CD4-positive, CD25-positive, alpha-beta regulatory T cell (primary cell): ENCODE data around the gene HFE. TPM values are rescaled to one million over a fixed set of nuclear protein-coding genes. Genes with fewer than 3 reads are reported as not detected.
"Not testable (repeated sequence)": the region's sequence is repeated elsewhere in the genome, so short reads cannot be mapped to it uniquely, and the experiment has no call there.

Source experiments
- ATAC-seq, 2 donors: fragments of 150-1000 bp; cut with Tn5 transposase; one replicate each; pipeline ENCODE4 v1.10.0; 2021; ENCODE audit warnings: low read depth in 2 of 2, moderate number of reproducible peaks in 2 of 2, moderate library complexity in 1 of 2
- DNase-seq, 3 donors: peaks; one replicate each; pipeline versions ENCODE4 v3.0.0 to v3.0.0-alpha.2; 2012 to 2022; ENCODE audit warnings: mixed read lengths in 1 of 3
- H3K27ac ChIP-seq: one replicate; pipeline ENCODE4 v1.7.0; 2013; ENCODE audit warnings: mild to moderate bottlenecking, low read length; ENCODE audit not compliant: insufficient read depth, poor library complexity, severe bottlenecking
- H3K27me3 ChIP-seq: one replicate; pipeline ENCODE4 v1.7.0; 2013; ENCODE audit warnings: low read length; ENCODE audit not compliant: control insufficient read depth, insufficient read depth
- H3K36me3 ChIP-seq: one replicate; pipeline ENCODE4 v1.7.0; 2013; ENCODE audit warnings: mild to moderate bottlenecking, low read length, moderate library complexity; ENCODE audit not compliant: control insufficient read depth, insufficient read depth
- H3K4me1 ChIP-seq: 2 replicates; pipeline ENCODE4 v1.7.0; 2013; ENCODE audit warnings: mild to moderate bottlenecking, low read length; ENCODE audit not compliant: insufficient read depth, control insufficient read depth, poor library complexity, severe bottlenecking
- H3K4me3 ChIP-seq: one replicate; pipeline ENCODE4 v1.7.0; 2013; ENCODE audit warnings: low read depth, mild to moderate bottlenecking, low read length, moderate library complexity
- H3K9me3 ChIP-seq, 2 experiments: 1 replicate in 1 of 2; 2 replicates in 1 of 2; pipeline ENCODE4 v1.7.0; 2013; ENCODE audit warnings: low read length in 2 of 2, mild to moderate bottlenecking in 1 of 2, moderate library complexity in 1 of 2; ENCODE audit not compliant: control insufficient read depth in 2 of 2
- H3K27ac Mint-ChIP-seq, 3 donors: one replicate each; pipeline ENCODE4 v1.8.0; 2020 to 2022; ENCODE audit warnings: mild to moderate bottlenecking in 3 of 3, mixed read lengths in 3 of 3, moderate library complexity in 2 of 3
- H3K27me3 Mint-ChIP-seq: one replicate; pipeline ENCODE4 v1.8.0; 2022; ENCODE audit warnings: mild to moderate bottlenecking, mixed read lengths
- H3K36me3 Mint-ChIP-seq: one replicate; pipeline ENCODE4 v1.8.0; 2020; ENCODE audit warnings: mixed read lengths
- H3K4me1 Mint-ChIP-seq, 4 donors: one replicate each; pipeline ENCODE4 v1.8.0; 2020 to 2022; ENCODE audit warnings: mixed read lengths in 4 of 4, mild to moderate bottlenecking in 1 of 4
- H3K4me3 Mint-ChIP-seq, 4 donors: one replicate each; pipeline ENCODE4 v1.8.0; 2020 to 2022; ENCODE audit warnings: mild to moderate bottlenecking in 4 of 4, mixed read lengths in 4 of 4, moderate library complexity in 3 of 4
- H3K9me3 Mint-ChIP-seq, 7 donors: one replicate each; pipeline ENCODE4 v1.8.0; 2020 to 2022; ENCODE audit warnings: mixed read lengths in 7 of 7, mild to moderate bottlenecking in 3 of 7, moderate library complexity in 2 of 7
- polyA plus RNA-seq, 4 donors: library from polyadenylated mRNA; unstranded; fragments of 300-500 nt; fragmentation: Illumina TruSeq; gene quantifications; one replicate each; pipeline ENCODE4 v1.2.3, GENCODE V29; 2021
- total RNA-seq: library from RNA; stranded (reverse); gene quantifications from one replicate; pipeline ENCODE4 v1.2.3, GENCODE V29; 2022

The HFE gene
- total and polyA plus RNA-seq, 5 donors from 2014 or later: 1.2 to 2.6 (median 2.5) TPM

GRCh38 chr6:26120115-26120514 is 32.9 kb downstream of the HFE start:
- H3K36me3 Mint-ChIP-seq, H3K27me3 Mint-ChIP-seq, H3K27ac ChIP-seq, DNase-seq, ATAC-seq, H3K4me3 Mint-ChIP-seq, H3K4me3 ChIP-seq, H3K27me3 ChIP-seq, H3K36me3 ChIP-seq, H3K27ac Mint-ChIP-seq, H3K9me3 ChIP-seq, H3K9me3 Mint-ChIP-seq: not testable (repeated sequence)
- H3K4me1 ChIP-seq: peaks cover 10% of the 10 kb centered on the region
- peaks cover 8 to 20% (median 18%) of the 10 kb centered on the region in 4 donors for H3K4me1 Mint-ChIP-seq

GRCh38 chr6:26120807-26121140 is 33.5 kb downstream of the HFE start:
- H3K36me3 ChIP-seq: no peaks in the 10 kb centered on the region
- Mint-ChIP-seq H3K36me3 (peaks cover 8% of the 10 kb centered on the region), H3K27me3 (peaks cover 9% of the 10 kb centered on the region), H3K4me3 (peak overlapping the region in 2 of 4 donors; percentile 7 to 13), H3K9me3 (peaks cover 0 to 4% (median 0%) of the 10 kb centered on the region in 7 donors), H3K4me1 (peaks cover 8 to 20% (median 16%) of the 10 kb centered on the region in 4 donors), H3K27ac (peak overlapping the region; percentile 78 to 100 (median 82))
- no peak overlapping the region for H3K4me3 ChIP-seq
- no peaks in the 10 kb centered on the region for H3K27me3 ChIP-seq
- H3K27ac ChIP-seq: no peak overlapping the region
- H3K9me3 ChIP-seq: no peaks in the 10 kb centered on the region
- H3K4me1 ChIP-seq: peaks cover 13% of the 10 kb centered on the region
- DNase-seq (no peak), ATAC-seq (no peak)

- H3K4me1 Mint-ChIP-seq: peaks cover 8 to 20% (median 16%) of the 10 kb centered on the region in 4 donors
- peaks cover 0 to 4% (median 0%) of the 10 kb centered on the region in 7 donors for H3K9me3 Mint-ChIP-seq
- peaks cover 19% of the 10 kb centered on the region for H3K4me1 ChIP-seq
- no peaks in the 10 kb centered on the region for H3K27me3 ChIP-seq
- no peak overlapping the region for H3K4me3 ChIP-seq
- DNase-seq (no peak), ATAC-seq (no peak)
- peak overlapping the region; percentile 7 to 71 (median 54) for H3K4me3 Mint-ChIP-seq
- H3K27ac ChIP-seq: peak overlapping the region; percentile 97
- peaks cover 8% of the 10 kb centered on the region for H3K36me3 Mint-ChIP-seq
- H3K36me3 ChIP-seq: no peaks in the 10 kb centered on the region
- no peaks in the 10 kb centered on the region for H3K9me3 ChIP-seq
- peak overlapping the region; percentile 78 to 100 (median 97) for H3K27ac Mint-ChIP-seq
- H3K27me3 Mint-ChIP-seq: peaks cover 9% of the 10 kb centered on the region
These were observed 34.1 kb downstream of the HFE start for GRCh38 chr6:26121141-26122004.

- Histone ChIP-seq H3K36me3 (no peaks in the 10 kb centered on the region), H3K4me1 (peaks cover 25% of the 10 kb centered on the region), H3K27me3 (no peaks in the 10 kb centered on the region), H3K9me3 (no peaks in the 10 kb centered on the region), H3K4me3 (peak overlapping the region; percentile 100), H3K27ac (peak overlapping the region; percentile 97)
- Mint-ChIP-seq H3K27ac (peak overlapping the region; percentile 98 to 100 (median 100)), H3K4me1 (peaks cover 13 to 26% (median 22%) of the 10 kb centered on the region in 4 donors), H3K27me3 (peaks cover 9% of the 10 kb centered on the region), H3K4me3 (peak overlapping the region in 3 of 4 donors; percentile 96 to 99 (median 97)), H3K36me3 (peaks cover 14% of the 10 kb centered on the region), H3K9me3 (peaks cover 0 to 4% (median 0%) of the 10 kb centered on the region in 7 donors)
- ATAC-seq: no peak
- peak in 1 of 3 donors; percentile 34 for DNase-seq
These were observed 34.8 kb downstream of the HFE start for GRCh38 chr6:26122005-26122388.

- Mint-ChIP-seq H3K4me3 (peak overlapping the region; percentile 91 to 99 (median 96)), H3K4me1 (peaks cover 17 to 30% (median 26%) of the 10 kb centered on the region in 4 donors), H3K36me3 (peaks cover 14% of the 10 kb centered on the region), H3K27me3 (peaks cover 9% of the 10 kb centered on the region), H3K27ac (peak overlapping the region; percentile 98 to 100 (median 100)), H3K9me3 (peaks cover 0 to 4% (median 0%) of the 10 kb centered on the region in 7 donors)
- H3K36me3 ChIP-seq: no peaks in the 10 kb centered on the region
- peaks cover 29% of the 10 kb centered on the region for H3K4me1 ChIP-seq
- H3K9me3 ChIP-seq: no peaks in the 10 kb centered on the region
- no peak for ATAC-seq
- no peak for DNase-seq
- no peaks in the 10 kb centered on the region for H3K27me3 ChIP-seq
- H3K4me3 ChIP-seq: peak overlapping the region; percentile 100
- peak overlapping the region; percentile 97 for H3K27ac ChIP-seq
These were observed 35.2 kb downstream of the HFE start for GRCh38 chr6:26122402-26122792.

- Histone ChIP-seq H3K9me3 (no peaks in the 10 kb centered on the region), H3K4me3 (peak overlapping the region; percentile 100), H3K36me3 (peaks cover 2% of the 10 kb centered on the region), H3K27me3 (no peaks in the 10 kb centered on the region), H3K4me1 (peaks cover 35% of the 10 kb centered on the region), H3K27ac (peak overlapping the region; percentile 97)
- peak; percentile 88 to 100 (median 97) for DNase-seq
- Mint-ChIP-seq H3K9me3 (peaks cover 0 to 4% (median 0%) of the 10 kb centered on the region in 7 donors), H3K4me3 (peak overlapping the region; percentile 91 to 99 (median 96)), H3K4me1 (peaks cover 17 to 36% (median 30%) of the 10 kb centered on the region in 4 donors), H3K36me3 (peaks cover 14% of the 10 kb centered on the region), H3K27me3 (peaks cover 9% of the 10 kb centered on the region), H3K27ac (peak overlapping the region; percentile 98 to 100 (median 100))
- ATAC-seq: peak; percentile 67 to 69
These were observed 35.8 kb downstream of the HFE start for GRCh38 chr6:26122793-26123674.

GRCh38 chr6:26123675-26123946 is 36.4 kb downstream of the HFE start:
- peaks cover 14% of the 10 kb centered on the region for H3K36me3 Mint-ChIP-seq
- Histone ChIP-seq H3K36me3 (peaks cover 7% of the 10 kb centered on the region), H3K9me3 (no peaks in the 10 kb centered on the region), H3K27ac (peak overlapping the region; percentile 97), H3K4me1 (peaks cover 38% of the 10 kb centered on the region), H3K27me3 (no peaks in the 10 kb centered on the region), H3K4me3 (peak overlapping the region; percentile 100)
- peak overlapping the region; percentile 91 to 99 (median 96) for H3K4me3 Mint-ChIP-seq
- DNase-seq (peak in 1 of 3 donors; percentile 77), ATAC-seq (no peak)
- peaks cover 17 to 42% (median 34%) of the 10 kb centered on the region in 4 donors for H3K4me1 Mint-ChIP-seq
- peaks cover 9% of the 10 kb centered on the region for H3K27me3 Mint-ChIP-seq
- peak overlapping the region; percentile 98 to 100 (median 100) for H3K27ac Mint-ChIP-seq
- peaks cover 0 to 4% (median 0%) of the 10 kb centered on the region in 7 donors for H3K9me3 Mint-ChIP-seq
